SK-N-SH (cell line): Measurements from ENCODE around the gene IL1R1. TPM values are rescaled to one million over a fixed set of nuclear protein-coding genes. Genes with fewer than 3 reads are reported as not detected.

Experiments
- CTCF ChIA-PET: fragments of 300-600, 350-600 bp; formaldehyde crosslinking; extraction: SDS; loops from one replicate; lab custom pipeline; 2021; lab: Yijun Ruan, JAX
- POLR2A ChIA-PET: fragments of 350-600 bp; sonication (Branson Sonifier 250); formaldehyde crosslinking; extraction: SDS; loops from one replicate; lab custom pipeline; 2020; ENCODE audit warnings: antibody characterized with exemption, inconsistent platforms; lab: Yijun Ruan, JAX
- DNase-seq: peaks from one replicate; pipeline ENCODE4 v3.0.0; 2012
- H2AFZ ChIP-seq: fragments of 200-600 bp; sonication (generic); 2 replicates; pipeline ENCODE4 v1.8.1; 2016; ENCODE audit warnings: antibody characterized with exemption, mild to moderate bottlenecking, low read depth
- H3F3A ChIP-seq: fragments of 200-600 bp; sonication (generic); replicated peaks from 2 replicates; pipeline ENCODE3; 2016; ENCODE audit warnings: antibody characterized with exemption, mild to moderate bottlenecking; ENCODE audit not compliant: insufficient read depth
- H3K27ac ChIP-seq, 2 experiments: fragments of 200-500 bp in 1 of 2; fragments of 200-600 bp in 1 of 2; sonication (Bioruptor generic) in 1 of 2; sonication (generic), shearing (Covaris generic) in 1 of 2; 2 replicates each; pipeline versions ENCODE4 v1.5.1 to v1.6.1; 2014 to 2016; ENCODE audit warnings: low read depth in 2 of 2, inconsistent platforms in 1 of 2, low read length in 1 of 2, mild to moderate bottlenecking in 1 of 2, mixed read lengths in 1 of 2
- H3K27me3 ChIP-seq: fragments of 200-600 bp; sonication (generic), shearing (Covaris generic); 2 replicates; pipeline ENCODE4 v1.6.1; 2016; ENCODE audit warnings: mixed run types; ENCODE audit not compliant: insufficient read depth
- H3K36me3 ChIP-seq, 2 experiments: fragments of 200-500 bp in 1 of 2; fragments of 200-600 bp in 1 of 2; sonication (Bioruptor generic) in 1 of 2; sonication (generic) in 1 of 2; replicated peaks in 1 of 2; 2 replicates each; pipeline versions ENCODE3 to v1.5.1; 2014 to 2016; ENCODE audit warnings: low read length in 1 of 2, mild to moderate bottlenecking in 1 of 2; ENCODE audit not compliant: insufficient read depth in 2 of 2, control insufficient read depth in 1 of 2
- H3K4me1 ChIP-seq, 2 experiments: fragments of 200-500 bp in 1 of 2; fragments of 200-600 bp in 1 of 2; sonication (Bioruptor generic) in 1 of 2; sonication (generic), shearing (Covaris generic) in 1 of 2; 2 replicates each; pipeline versions ENCODE4 v1.5.1 to v1.6.1; 2014 to 2016; ENCODE audit warnings: low read depth in 1 of 2, low read length in 1 of 2, mixed run types in 1 of 2; ENCODE audit not compliant: insufficient read depth in 2 of 2, control insufficient read depth in 1 of 2
- H3K4me2 ChIP-seq: fragments of 200-600 bp; sonication (generic), shearing (Covaris generic); 2 replicates; pipeline ENCODE4 v1.6.1; 2017; ENCODE audit warnings: mixed run types
- H3K4me3 ChIP-seq, 2 experiments: fragments of 200-500 bp in 1 of 2; fragments of 200-600 bp in 1 of 2; sonication (Bioruptor generic) in 1 of 2; sonication (generic), shearing (Covaris generic) in 1 of 2; 2 replicates each; pipeline versions ENCODE4 v1.5.1 to v1.8.1; 2014 to 2016; ENCODE audit warnings: low read depth in 2 of 2, inconsistent platforms in 1 of 2, low read length in 1 of 2, mild to moderate bottlenecking in 1 of 2, mixed read lengths in 1 of 2, moderate library complexity in 1 of 2
- H3K79me2 ChIP-seq: fragments of 200-600 bp; sonication (generic); 2 replicates; pipeline ENCODE4 v1.8.1; 2017; ENCODE audit warnings: mild to moderate bottlenecking; ENCODE audit not compliant: insufficient read depth
- H3K9ac ChIP-seq: fragments of 200-600 bp; sonication (generic); 2 replicates; pipeline ENCODE4 v1.6.1; 2017; ENCODE audit warnings: mixed run types
- H3K9me2 ChIP-seq: fragments of 200-600 bp; sonication (generic); 2 replicates; pipeline ENCODE4 v1.6.1; 2017; ENCODE audit warnings: mixed run types
- H3K9me3 ChIP-seq: fragments of 200-600 bp; sonication (generic); 2 replicates; pipeline ENCODE4 v1.6.1; 2017; ENCODE audit warnings: mixed run types, mild to moderate bottlenecking, moderate library complexity
- H4K20me1 ChIP-seq: fragments of 200-600 bp; sonication (generic); 2 replicates; pipeline ENCODE4 v1.6.1; 2017; ENCODE audit warnings: mild to moderate bottlenecking, mixed run types; ENCODE audit not compliant: insufficient read depth
- FOXM1 ChIP-seq: IDR thresholded peaks from 2 replicates; pipeline ENCODE4 v1.4.0; 2012; ENCODE audit warnings: low read depth, mild to moderate bottlenecking
- MXI1 ChIP-seq: IDR thresholded peaks from 2 replicates; pipeline ENCODE4 v1.6.1; 2012; ENCODE audit warnings: mild to moderate bottlenecking, low read depth, low read length, improper control_type of control experiment
- NRF1 ChIP-seq: IDR thresholded peaks from 2 replicates; pipeline ENCODE4 v1.6.1; 2012; ENCODE audit warnings: low read depth, mild to moderate bottlenecking, low read length
- POLR2AphosphoS5 ChIP-seq: IDR thresholded peaks from 2 replicates; pipeline ENCODE4 v1.6.1; 2012; ENCODE audit warnings: low read depth, low read length
- RCOR1 ChIP-seq: fragments of 150-350 bp; IDR thresholded peaks from 2 replicates; pipeline ENCODE4 v1.6.1; 2017; ENCODE audit warnings: antibody characterized with exemption, low read length
- RXRA ChIP-seq: IDR thresholded peaks from 2 replicates; pipeline ENCODE4 v1.4.0; 2012; ENCODE audit warnings: low read depth, mild to moderate bottlenecking, borderline replicate concordance
- SIN3A ChIP-seq: IDR thresholded peaks from 2 replicates; pipeline ENCODE4 v1.6.1; 2012; ENCODE audit warnings: low read depth, mild to moderate bottlenecking, low read length, moderate library complexity, borderline replicate concordance
- SMC3 ChIP-seq: IDR thresholded peaks from 2 replicates; pipeline ENCODE4 v1.6.1; 2012; ENCODE audit warnings: low read depth, low read length, improper control_type of control experiment
- USF1 ChIP-seq: IDR thresholded peaks from 2 replicates; pipeline ENCODE4 v1.4.0; 2012; ENCODE audit warnings: low read depth, borderline replicate concordance
- USF2 ChIP-seq: fragments of 150-350 bp; IDR thresholded peaks from 2 replicates; pipeline ENCODE4 v1.6.1; 2017; ENCODE audit warnings: antibody characterized with exemption, low read length, low read depth, borderline replicate concordance
- ZBTB33 ChIP-seq: IDR thresholded peaks from 2 replicates; pipeline ENCODE4 v1.4.0; 2012; ENCODE audit warnings: low read depth, borderline replicate concordance
- WGBS: methylation state at CpG from one replicate; pipeline ENCODE4 v1.1.6; 2017; ENCODE audit warnings: low lambda C conversion rate; 5-methylcytosine and 5-hydroxymethylcytosine counted together
- polyA plus RNA-seq, 3 experiments: library from polyadenylated mRNA; depleted of rRNA; stranded (reverse); fragments of >200 nt; gene quantifications; 2 replicates each; pipeline ENCODE4 v1.2.3, GENCODE V29; 2012

IL1R1 gene
- polyA plus RNA-seq, 1 of the 3 experiments (the other 2 are of a cell fraction) = 13.3 TPM

- no peaks in the 10 kb centered on the region for H3K79me2 ChIP-seq
- H3K4me3 ChIP-seq = no peak overlapping the region
- CTCF ChIA-PET = interaction anchor here (0.8 to 1.5 kb wide), 3 partner anchors 10 to 136 kb away, joined by 3 to 7 read pairs (median 3); no protein-coding TSS in a partner anchor
- H3K27ac ChIP-seq = no peak overlapping the region
- no peaks in the 10 kb centered on the region for H3K27me3 ChIP-seq
- no peak for TF ChIP-seq FOXM1
- no peak for TF ChIP-seq RXRA
- no peak for TF ChIP-seq NRF1
- no peaks in the 10 kb centered on the region for H3K9me2 ChIP-seq
- H3K9me3 ChIP-seq = no peaks in the 10 kb centered on the region
- H4K20me1 ChIP-seq = no peaks in the 10 kb centered on the region
- 66% methylated on average over 6 of the region's 6 CpGs for WGBS
- no peak overlapping the region for H3K9ac ChIP-seq
- H3K4me1 ChIP-seq = no peaks in the 10 kb centered on the region
- peaks cover 0 to 17% of the 10 kb centered on the region in 2 experiments for H3K36me3 ChIP-seq
- peaks cover 5% of the 10 kb centered on the region for H3F3A ChIP-seq
- H2AFZ ChIP-seq = no peak overlapping the region
- POLR2A ChIA-PET = no interaction called here
- H3K4me2 ChIP-seq = no peak overlapping the region
- DNase-seq = no peak
Observed at GRCh38 chr2:102155703-102156515, 13.4 kb downstream of the IL1R1 start.

- no peak overlapping the region for H3K4me3 ChIP-seq
- no peaks in the 10 kb centered on the region for H3K4me1 ChIP-seq
- no peak overlapping the region for H3K27ac ChIP-seq
- no peaks in the 10 kb centered on the region for H4K20me1 ChIP-seq
- peaks cover 0 to 28% of the 10 kb centered on the region in 2 experiments for H3K36me3 ChIP-seq
- ChIA-PET CTCF (interaction anchor here (1.0 kb wide), 1 partner anchor 138 kb away, joined by 3 read pairs; no protein-coding TSS in a partner anchor), POLR2A (no interaction called here)
- no peaks in the 10 kb centered on the region for H3K79me2 ChIP-seq
- no peak for TF ChIP-seq USF1
- no peak for TF ChIP-seq POLR2AphosphoS5
- no peak for TF ChIP-seq SMC3
- TF ChIP-seq NRF1 = no peak
- TF ChIP-seq USF2 = no peak
- TF ChIP-seq MXI1 = no peak
- no peak for TF ChIP-seq RCOR1
- no peak for TF ChIP-seq SIN3A
- no peak for TF ChIP-seq ZBTB33
- no peaks in the 10 kb centered on the region for H3K9me3 ChIP-seq
- DNase-seq = no peak
- H3K27me3 ChIP-seq = no peaks in the 10 kb centered on the region
- no peak overlapping the region for H3K4me2 ChIP-seq
- no peak overlapping the region for H2AFZ ChIP-seq
- peaks cover 5% of the 10 kb centered on the region for H3F3A ChIP-seq
- H3K9me2 ChIP-seq = no peaks in the 10 kb centered on the region
- no peak overlapping the region for H3K9ac ChIP-seq
Observed at GRCh38 chr2:102158011-102158755, 15.6 kb downstream of the IL1R1 start.
